GM19324 (cell line): ENCODE data around the gene PBLD.
"Not testable (repeated sequence)": the region's sequence is repeated elsewhere in the genome, so short reads cannot be mapped to it uniquely, and the experiment has no call there.

Experiments used
- ATAC-seq: cut with Tn5 transposase; IDR thresholded peaks from one replicate; pipeline ENCODE4 v1.9.1; 2021; ENCODE audit warnings: mild to moderate bottlenecking, moderate library complexity; ENCODE audit not compliant: unreplicated experiment, low FRiP score

PBLD gene

DNA sequence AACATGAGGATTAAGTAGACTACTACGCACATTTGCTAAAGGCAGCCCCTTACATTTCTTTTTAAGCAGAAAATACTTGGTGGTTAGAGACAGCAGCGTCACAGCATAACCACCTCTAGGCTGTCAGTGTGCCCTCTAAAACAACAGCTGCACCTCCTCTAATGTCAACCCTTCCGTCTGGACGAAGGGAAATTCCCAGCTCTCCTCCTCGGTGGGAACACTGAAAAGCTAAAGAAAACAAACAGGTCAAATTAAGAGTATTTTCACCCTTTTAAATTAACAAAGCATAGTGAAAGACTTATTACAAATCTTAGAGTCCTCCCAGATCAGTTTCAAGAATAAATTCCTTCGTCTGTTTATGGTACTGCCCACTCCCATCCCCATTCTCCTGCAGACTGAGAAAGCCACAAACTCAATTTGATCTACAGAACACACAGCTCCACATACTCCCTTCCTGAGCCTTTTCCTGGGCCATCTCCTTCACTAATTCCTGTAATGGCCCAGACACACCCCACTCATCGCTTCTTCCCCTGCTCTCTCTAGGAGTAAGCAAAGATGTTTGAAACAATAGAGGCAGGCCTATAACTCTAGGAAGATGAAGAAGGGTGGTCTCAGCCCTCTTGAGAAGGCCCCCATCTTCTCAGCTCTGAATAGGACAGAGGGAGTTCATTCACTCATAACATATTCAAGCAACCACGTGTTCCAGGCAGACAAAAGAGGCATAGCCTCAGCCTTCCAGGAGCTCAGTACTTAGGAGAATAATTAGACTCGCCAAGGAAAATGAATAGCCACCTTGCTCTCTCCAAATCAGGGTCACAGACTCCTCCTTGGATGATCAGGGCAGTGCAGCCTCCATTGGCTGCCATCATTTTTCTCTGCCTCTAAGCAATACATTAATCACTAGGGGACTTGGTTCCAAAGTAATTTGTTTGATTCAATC is 48.4 kb downstream of the PBLD start:
- no peak for ATAC-seq

DNA sequence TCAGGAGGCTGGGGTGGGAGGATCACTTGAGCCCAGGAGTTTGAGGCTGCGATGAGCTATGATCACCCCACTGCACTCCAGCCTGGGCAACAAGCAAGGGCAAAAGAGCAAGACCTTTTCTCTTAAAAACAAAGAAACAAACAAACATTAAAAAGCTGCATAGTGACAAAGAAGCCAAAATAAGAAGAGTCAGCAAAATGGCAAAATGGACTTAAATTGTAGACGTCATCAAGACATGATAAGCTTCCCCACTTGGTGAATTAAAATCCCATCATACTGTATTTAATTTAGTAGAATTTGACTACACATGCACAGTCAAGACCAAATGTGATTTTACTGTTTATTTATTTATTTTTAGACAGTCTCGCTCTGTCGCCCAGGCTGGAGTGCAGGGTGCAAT is 52.0 kb downstream of the PBLD start:
- no peak for ATAC-seq

DNA sequence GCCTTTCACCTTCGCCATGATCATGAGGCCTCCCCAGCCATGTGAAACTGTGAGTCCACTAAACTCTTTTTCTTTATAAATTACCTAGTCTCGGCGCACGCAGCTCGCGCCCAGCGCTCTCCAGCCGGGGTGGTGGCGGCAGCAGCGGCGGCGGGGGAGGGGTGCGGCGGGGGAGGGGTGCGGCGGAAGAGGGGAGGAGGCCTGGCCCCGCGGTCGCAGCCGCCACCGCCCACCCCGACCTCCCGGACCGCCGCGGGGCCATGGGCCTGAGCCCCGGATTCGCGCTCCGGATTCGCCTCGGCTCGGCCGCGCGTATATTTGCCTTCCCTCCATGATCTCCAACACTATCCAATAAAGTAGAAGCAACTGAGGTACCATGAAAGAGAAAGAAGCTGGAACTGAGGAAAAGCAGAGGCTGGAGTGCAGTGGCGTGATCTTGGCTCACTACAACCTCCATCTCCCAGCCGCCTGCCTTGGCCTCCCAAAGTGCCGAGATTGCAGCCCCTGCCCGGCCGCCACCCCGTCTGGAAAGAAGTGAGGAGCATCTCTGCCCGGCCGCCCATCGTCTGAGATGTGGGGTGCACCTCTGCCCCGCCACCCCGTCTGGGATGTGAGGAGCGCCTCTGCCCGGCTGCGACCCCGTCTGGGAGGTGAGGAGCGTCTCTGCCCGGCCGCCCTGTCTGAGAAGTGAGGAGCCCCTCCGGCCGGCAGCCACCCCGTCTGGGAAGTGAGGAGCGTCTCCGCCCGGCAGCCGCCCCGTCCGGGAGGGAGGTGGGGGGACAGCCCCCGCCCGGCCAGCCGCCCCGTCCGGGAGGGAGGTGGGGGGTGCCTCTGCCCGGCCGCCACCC is 53.6 kb downstream of the PBLD start:
- not testable (repeated sequence) for ATAC-seq

DNA sequence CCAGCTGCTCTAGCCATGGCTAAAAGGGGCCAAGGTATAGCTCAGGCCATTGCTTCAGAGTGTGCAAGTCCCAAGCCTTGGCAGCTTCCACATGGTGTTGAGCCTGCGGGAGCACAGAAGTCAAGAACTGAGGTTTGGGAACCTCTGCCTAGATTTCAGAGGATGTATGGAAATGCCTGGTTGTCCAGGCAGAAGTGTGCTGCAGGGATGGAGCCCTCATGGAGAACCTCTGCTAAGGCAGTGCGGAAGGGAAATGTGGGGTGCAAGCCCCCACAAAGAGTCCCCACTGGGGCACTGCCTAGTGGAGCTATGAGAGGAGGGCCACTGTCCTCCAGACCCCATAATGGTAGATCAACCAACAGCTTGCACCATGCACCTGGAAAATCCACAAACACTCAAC is 54.9 kb downstream of the PBLD start:
- not testable (repeated sequence) for ATAC-seq

DNA sequence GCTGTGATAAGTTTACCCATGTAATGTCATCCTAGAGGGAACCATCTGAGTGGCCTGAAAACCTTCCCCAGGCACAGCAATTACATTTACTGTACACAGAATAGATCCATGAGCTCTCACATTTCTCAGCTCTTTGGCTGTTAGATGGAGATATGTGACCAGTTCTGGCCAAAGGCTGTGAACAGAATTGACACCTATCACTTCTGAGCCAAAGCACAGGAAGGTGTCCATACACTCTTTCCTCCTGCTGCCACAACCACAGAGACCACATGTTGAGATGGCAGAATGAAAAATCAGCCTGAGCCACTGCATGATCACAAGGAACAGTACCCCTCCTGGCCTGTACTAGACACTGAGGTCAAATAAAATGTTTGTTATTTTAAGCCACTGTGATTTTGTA is 56.5 kb downstream of the PBLD start:
- no peak for ATAC-seq

DNA sequence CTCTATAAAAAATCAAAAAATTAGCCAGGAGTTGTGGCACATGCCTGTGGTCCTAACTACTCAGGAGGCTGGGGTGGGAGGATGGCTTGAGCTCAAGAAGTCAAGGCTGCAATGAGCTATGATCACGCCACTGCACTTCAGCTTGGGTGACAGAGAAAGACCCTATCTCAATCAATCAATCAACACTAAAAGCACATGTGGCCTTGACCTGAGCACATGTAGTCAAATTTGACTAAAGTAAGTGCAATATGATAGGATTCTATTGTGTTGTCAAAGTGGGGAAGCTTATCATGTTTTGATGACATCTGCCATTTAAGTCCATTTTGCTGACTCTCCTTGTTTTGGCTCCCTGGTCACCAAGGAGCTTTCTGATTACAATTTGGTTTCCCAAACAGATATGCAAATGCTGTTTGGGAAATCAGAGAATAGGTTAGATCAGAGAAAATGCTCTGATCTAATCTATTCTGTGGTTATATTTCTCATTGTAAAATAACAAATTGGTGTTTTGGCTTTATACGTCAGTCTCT is 57.1 kb downstream of the PBLD start:
- ATAC-seq: no peak

DNA sequence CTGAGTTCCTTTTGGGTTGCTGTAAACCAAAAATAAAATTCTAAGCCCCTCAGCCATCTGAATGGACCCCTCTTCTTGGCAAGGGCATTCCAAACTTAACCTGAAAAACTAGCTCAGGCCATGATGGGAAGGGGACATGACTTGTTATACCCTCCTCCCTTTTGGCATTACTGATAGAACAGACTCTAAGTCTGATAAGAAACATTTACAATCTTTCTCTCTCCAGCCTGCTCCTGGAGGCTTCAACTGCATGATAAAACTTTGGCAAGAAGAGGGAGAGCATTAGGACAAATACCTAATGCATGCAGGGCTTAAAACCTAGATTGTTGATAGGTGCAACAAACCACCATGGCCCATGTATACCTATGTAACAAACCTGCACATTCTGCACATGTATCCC is 59.9 kb downstream of the PBLD start:
- no peak for ATAC-seq

DNA sequence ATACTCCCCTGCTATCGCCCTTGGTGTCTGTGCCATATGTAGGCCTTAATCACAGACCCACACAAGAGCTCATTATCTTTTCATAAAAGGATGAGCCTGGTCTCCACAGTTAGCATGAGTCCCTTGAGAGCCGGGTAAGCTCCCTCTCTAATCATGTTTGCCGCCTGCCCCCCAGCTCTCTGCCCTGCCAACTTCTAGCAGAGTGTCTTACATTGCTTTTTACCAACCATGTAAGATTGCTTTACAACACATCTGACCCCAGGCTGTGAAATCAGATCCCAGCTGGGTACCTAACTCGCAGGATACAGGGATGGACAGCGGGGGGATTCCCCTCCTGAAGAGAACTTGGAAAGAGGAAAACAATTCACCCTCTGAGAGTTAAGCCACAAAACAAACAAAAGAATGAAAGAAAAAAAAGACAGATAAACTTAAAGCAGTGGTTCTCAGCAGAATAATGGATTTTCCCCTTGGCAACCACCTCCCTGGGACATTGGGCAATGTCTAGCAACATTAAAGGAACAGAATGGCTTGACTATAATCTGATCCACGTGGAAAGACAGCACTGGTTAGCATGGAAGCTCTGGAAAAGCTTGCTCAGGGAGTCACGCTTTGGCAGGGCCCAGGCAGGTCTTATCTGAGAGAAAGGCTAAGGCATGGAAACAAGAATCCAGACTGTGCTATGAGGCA is 61.4 kb downstream of the PBLD start:
- ATAC-seq: no peak

DNA sequence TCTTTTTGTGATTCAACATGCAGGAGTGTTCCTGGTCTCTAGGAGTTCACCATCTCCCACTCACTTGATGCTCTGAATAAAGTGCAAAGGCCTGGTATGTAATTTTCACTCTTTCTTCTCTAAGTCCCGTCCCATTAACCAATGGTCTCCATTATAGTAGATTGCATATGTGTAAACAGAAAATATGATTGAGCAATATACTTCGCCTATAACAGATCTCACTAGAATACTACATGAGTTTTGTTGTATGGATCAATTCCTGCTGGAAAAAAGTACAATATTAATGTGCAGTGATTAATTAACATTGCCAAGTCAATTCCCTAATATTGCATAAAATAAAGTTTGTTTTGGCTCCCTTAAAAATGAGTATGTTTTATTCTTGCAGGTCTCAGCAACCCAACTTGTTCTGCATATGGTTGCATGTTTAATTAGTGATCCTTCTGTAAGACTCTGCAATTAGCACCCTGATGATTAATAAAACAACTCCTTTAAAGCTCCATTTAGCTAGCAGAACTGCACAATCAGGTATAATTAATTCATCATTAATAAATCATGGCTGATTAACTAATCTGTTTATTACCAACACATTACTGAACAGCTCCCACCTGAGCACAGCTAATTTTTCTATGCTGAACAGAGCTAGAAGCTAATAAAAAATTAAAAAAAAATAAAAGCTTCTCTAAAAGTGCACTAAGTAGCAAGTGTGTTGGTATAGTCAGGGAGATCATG is 63.0 kb downstream of the PBLD start:
- no peak for ATAC-seq

DNA sequence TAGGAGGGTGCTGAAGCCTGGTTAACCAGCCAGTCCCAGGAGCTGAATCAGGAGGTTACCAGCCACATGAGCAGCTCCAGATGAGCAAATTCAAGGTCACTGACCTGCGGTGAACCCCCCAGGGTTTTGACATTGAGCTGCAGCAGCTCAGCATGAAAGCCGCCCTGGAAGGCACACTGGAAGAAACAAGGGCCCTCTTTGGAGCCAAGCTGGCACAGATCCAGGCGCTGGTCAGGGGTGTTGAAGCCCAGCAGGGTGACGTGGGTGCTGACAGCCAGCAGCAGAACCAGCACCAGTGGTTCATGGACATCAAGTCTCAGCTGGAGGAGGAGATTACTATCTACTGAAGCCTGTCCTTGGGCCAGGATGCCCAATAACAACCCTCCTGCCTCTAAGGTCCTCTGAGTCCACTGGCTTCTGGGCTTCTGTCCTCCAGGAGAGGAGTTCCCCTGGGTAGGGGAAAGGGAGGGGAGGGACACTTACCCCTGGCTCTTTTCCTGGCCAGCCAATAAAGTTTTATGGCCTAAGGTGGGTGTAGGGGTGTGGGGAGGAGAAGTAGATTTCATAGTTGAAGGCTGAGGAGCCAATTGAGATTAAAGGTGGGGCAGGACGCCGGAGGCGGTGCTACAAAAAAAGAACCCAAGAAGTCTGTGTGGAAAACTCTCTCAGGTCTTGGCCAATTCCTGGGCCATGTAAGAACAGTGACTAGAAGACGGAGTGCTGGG is 71.4 kb downstream of the PBLD start:
- ATAC-seq: no peak

DNA sequence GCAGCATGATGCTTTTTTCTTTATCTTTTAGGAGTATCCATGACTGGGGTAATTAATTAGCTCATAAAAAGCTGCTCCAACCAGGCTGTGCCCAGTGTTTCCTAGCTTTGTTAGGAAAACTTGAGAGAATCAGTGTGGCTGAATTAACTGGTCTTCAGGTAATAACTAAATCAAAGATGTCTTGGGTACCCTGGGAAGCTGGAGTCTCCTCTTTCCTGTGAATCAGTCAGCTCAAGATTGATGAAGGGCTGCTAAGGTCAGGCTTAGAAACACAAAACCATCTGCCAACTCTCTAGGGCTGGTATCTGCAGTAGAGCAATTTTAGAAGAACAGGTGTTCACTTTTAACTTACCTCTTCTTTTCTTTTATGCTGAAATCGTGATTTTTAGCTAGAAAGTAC is 79.4 kb downstream of the PBLD start:
- no peak for ATAC-seq

DNA sequence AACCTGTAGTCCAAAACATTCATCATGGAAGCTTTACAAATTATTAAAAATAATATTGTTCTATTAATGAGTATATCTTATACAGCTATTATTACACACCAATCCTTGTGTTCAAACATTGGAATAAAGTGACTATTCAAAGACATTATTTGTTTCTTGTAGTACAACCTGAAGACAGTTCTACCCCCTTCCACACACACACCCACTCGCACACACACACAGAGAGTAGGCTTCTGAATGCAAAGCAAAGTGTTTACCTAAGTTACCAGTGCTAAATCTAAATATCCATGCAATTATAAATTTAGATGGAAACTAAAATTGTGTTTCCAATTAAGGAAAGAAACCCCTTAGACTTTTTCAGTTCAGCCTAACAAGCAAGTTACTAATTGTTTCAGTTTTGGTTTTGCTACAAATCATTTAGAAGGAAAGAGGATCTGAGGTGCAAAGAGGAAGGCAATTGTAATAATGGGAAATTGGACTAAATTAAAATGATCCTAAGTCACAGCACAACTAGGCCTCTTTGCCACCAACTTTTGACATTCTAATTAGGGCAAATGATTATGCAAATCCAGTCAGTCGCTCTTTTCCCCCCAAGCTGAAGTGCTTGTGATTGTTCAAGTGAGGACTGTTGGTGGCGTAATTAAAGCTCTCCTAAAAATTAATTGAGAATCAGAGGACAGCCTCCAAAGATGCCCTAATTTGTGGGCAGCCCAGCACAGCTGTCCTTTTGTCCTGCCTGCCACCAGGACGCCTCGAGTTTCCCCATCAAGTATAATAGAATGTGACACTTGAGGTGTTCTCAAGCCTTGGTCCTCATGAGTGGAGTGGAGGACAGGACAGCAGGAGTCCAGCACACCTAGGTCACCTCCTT is 80.9 kb downstream of the PBLD start:
- ATAC-seq: no peak

DNA sequence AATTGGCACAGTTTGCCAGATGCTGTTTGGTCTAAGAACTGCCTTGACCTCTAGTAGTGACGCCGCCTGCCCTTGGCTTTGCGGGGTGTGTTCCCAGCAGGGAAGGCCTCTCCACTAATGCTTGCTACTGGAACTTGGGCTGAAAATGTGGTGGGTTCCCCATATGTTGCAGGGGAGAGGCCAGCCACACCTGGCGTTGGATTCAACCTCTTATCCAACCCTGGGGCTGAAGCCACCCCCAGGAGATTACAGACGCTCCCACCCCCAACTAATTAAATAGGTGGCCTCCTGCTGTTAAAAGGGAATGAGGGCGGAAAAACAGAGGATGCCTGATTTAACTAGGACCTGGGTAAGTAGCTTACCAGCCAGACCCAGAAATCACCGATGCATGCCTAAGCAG is 81.6 kb downstream of the PBLD start:
- ATAC-seq: no peak

DNA sequence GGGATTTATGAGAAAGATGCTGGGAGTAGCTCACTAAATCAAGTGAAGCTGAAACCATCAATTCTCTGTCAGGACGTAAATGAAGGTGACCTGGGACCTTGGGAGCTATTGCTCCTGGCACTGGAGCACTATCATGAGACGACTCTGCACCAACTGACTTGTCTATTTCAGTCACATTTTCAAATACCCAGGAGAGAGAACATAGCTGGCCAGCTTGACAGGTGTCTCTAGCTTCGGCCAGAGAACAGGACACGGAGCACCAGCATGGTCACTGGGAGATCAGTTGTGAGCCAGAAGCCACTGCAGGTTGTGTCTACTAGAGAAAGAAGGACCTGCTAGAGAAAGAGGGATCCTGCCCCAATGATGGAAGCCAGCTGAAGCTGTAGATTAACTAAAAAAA is 83.4 kb downstream of the PBLD start:
- ATAC-seq: no peak

DNA sequence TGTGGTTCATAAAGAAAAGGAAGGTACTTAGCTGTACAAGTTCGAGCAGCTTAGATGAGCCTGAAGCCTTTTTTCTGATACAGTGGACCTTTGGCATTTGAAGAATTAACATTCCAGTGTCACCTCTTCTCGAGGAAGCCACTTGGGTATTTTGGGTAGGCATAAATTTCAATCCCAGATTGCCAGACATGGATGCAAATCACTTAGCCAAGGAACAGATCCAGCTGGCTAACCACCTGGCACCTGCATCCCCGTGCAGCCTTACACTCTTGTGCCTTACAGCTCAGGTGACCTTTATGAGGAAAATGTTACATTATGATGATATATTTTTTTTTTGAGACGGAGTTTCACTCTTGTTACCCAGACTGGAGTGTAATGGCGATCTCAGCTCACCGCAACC is 84.8 kb downstream of the PBLD start:
- no peak for ATAC-seq

DNA sequence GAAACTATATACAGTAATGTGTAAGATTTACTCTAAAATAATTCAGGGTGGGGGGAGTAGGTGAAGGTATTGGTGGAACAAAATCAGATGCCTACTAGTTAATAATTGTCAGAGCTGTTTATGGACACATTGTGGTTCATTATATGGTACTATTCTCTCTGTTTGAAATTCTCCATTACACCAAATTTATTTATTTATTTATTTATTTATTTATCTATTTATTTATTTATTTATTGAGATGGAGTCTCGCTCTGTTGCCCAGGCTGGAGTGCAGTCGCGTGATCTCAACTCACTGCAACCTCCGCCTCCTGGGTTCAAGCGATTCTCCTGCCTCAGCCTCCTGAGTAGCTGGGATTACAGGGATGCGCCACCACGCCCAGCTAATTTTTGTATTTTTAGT is 86.3 kb downstream of the PBLD start:
- ATAC-seq: not testable (repeated sequence)

DNA sequence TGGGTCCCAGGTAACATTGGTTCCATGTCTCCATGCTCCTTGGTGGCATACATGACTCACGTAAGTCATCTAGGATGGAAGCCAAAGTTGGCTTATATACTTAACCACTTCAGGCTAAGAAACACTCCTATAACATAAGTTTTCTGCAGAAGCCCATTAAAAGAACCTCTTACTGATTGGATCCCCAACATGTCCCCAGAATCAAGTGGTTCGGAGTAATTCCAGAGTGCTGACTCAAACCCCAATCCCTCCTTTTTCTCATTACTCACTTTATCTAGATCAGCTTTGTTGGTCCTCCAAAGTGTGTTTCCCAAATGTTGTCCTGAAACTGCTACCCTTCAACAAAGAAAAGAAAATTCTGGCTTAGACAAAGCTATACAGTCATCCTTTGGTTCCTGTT is 90.7 kb downstream of the PBLD start:
- no peak for ATAC-seq

DNA sequence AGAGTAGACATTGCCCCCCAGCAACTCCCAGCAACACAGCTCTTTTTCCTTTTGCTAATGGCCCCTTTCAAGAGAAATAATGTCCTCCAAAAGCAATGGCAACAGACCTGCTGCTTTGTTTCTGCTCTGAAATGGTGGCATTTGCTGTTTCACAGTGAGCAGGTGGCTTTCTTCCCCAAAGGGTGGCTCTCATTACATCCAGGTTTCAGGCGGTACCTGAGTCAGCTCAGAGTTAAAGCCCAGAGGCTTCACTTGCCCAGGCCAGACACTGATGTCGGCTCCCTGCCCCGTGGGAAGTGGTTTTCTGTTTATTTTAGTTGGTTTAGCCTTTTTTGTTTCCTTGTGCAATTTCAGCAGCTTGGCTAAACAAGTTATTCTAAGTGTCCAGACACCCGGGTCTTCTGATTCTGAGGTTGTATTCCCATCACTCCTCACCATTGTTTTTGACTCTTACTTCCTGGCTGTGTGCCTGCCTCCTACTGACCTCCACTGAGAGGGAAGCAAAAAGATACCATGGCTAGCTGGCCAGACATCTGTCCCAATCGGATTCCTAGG is 93.1 kb downstream of the PBLD start:
- no peak for ATAC-seq
